ENCODE data around the gene CBR1. TPM values are rescaled to one million over a fixed set of nuclear protein-coding genes. Genes with fewer than 3 reads are reported as not detected.

CBR1 gene
- total and polyA plus RNA-seq, 2 of the 8 experiments (the other 6 are each of a cell fraction or from before 2014, with no cell fraction given): 1.8 to 207 TPM

- Histone ChIP-seq H2BK5ac (ENCODE audit: low read depth, low read length) (no peak overlapping the region), H3K18ac (ENCODE audit: extremely low read depth, low read length) (no peak overlapping the region), H2AK5ac (ENCODE audit: low read depth, low read length) (no peak overlapping the region), H2AFZ (ENCODE audit: low read length) (no peak overlapping the region), H3K9ac (replicated peaks in 1 of 4; ENCODE audit: extremely low read depth in 1 of 4, low read depth in 3 of 4, low read length in 3 of 4) (no peak overlapping the region), H4K20me1 (replicated peaks in 1 of 2; ENCODE audit: control insufficient read depth in 1 of 2, insufficient read depth in 2 of 2, low read length in 2 of 2) (no peaks in the 10 kb centered on the region), H3K23ac (ENCODE audit: insufficient read length) (no peak overlapping the region), H3K27me3 (replicated peaks in 1 of 4; ENCODE audit: control insufficient read depth in 3 of 4, extremely low read depth in 1 of 4, insufficient read depth in 3 of 4, low read length in 3 of 4) (no peaks in the 10 kb centered on the region; a peak in 1 of 7 replicates), H4K91ac (replicated peaks; ENCODE audit: insufficient read length, low read length) (no peak overlapping the region), H3K4me2 (ENCODE audit: insufficient read depth in 1 of 2, low read depth in 2 of 2, low read length in 2 of 2) (no peak overlapping the region), H3K36me3 (ENCODE audit: control insufficient read depth in 2 of 4, insufficient read depth in 4 of 4, low read length in 3 of 4) (no peaks in the 10 kb centered on the region; a peak in 1 of 8 replicates), H3K79me1 (ENCODE audit: low read depth, low read length) (no peaks in the 10 kb centered on the region), H3K4me1 (replicated peaks in 1 of 4; ENCODE audit: control insufficient read depth in 3 of 4, insufficient read depth in 4 of 4, low read length in 3 of 4) (peaks cover 0 to 6% (median 4%) of the 10 kb centered on the region in 4 experiments; a peak in 5 of 7 replicates), H3K4me3 (ENCODE audit: extremely low read depth in 1 of 4, insufficient read depth in 2 of 4, low read depth in 3 of 4, low read length in 4 of 4) (no peak overlapping the region), H2BK12ac (ENCODE audit: low read depth, low read length) (no peak overlapping the region), H3K9me3 (ENCODE audit: insufficient read depth in 2 of 2, low read depth in 1 of 2, low read length in 1 of 2) (no peaks in the 10 kb centered on the region), H3K4ac (replicated peaks; ENCODE audit: insufficient read length, low read depth, low read length) (no peak overlapping the region), H4K5ac (ENCODE audit: insufficient read length, low read depth, low read length) (no peak overlapping the region), H3K23me2 (ENCODE audit: low read depth, low read length) (no peaks in the 10 kb centered on the region), H4K8ac (ENCODE audit: extremely low read depth, insufficient read depth, low read length) (no peak overlapping the region; the same call in 1 of the 2 replicates), H3K79me2 (ENCODE audit: control insufficient read depth in 1 of 2, insufficient read depth in 2 of 2, low read length in 2 of 2) (no peaks in the 10 kb centered on the region), H2BK20ac (ENCODE audit: low read length) (no peak overlapping the region), H2BK15ac (ENCODE audit: low read length) (no peak overlapping the region), H3K56ac (replicated peaks; ENCODE audit: insufficient read length, low read depth, low read length) (no peak overlapping the region), H3K14ac (ENCODE audit: insufficient read length) (no peak overlapping the region), H3K27ac (ENCODE audit: low read depth, low read length) (no peak overlapping the region), H2BK120ac (replicated peaks; ENCODE audit: low read depth, low read length) (no peak overlapping the region)
- DNase-seq (ENCODE audit: low read depth in 1 of 2, low spot score in 2 of 2): no peak
- ChIA-PET POLR2A (ENCODE audit: partially characterized antibody) (no interaction called here), CTCF (ENCODE audit: partially characterized antibody) (interaction anchor here (0.5 to 4.1 kb wide), 5 partner anchors 8 to 737 kb away, joined by 3 to 15 read pairs (median 6); no protein-coding TSS in a partner anchor)
- FAIRE-seq: no peak
- WGBS, 2 experiments (ENCODE audit: extremely low coverage in 1 of 2, insufficient coverage in 1 of 2, insufficient read length in 1 of 2, insufficient replicate concordance in 2 of 2, low coverage in 1 of 2, low lambda C conversion rate in 2 of 2, missing lambda C conversion rate in 1 of 2): 89% methylated on average over 14 of the region's 14 CpGs; no CpG with 5 or more reads in 1 of the 2 experiments
- TF ChIP-seq ZNF274 (IDR thresholded peaks at IDR 0.05; ENCODE audit: borderline replicate concordance, extremely low read depth, low read length) (no peak), SP1 (IDR thresholded peaks at IDR 0.05; ENCODE audit: low read depth, low read length) (no peak), RFX5 (IDR thresholded peaks at IDR 0.05; ENCODE audit: borderline replicate concordance, low read depth, low read length) (no peak), SP4 (IDR thresholded peaks at IDR 0.05; ENCODE audit: low read length) (no peak), TAF1 (IDR thresholded peaks at IDR 0.05; ENCODE audit: low read depth, low read length) (no peak), KDM5A (IDR thresholded peaks at IDR 0.05; ENCODE audit: low read length) (no peak), CBX8 (IDR thresholded peaks at IDR 0.05; ENCODE audit: borderline replicate concordance, low read depth, low read length) (no peak), RAD21 (IDR thresholded peaks at IDR 0.05 in 1 of 2, conservative IDR thresholded peaks at IDR 0.05 in 1 of 2; ENCODE audit: low read depth in 2 of 2, low read length in 2 of 2) (no peak), TBP (IDR thresholded peaks at IDR 0.05; ENCODE audit: low read depth, low read length) (no peak), YY1 (IDR thresholded peaks at IDR 0.05; ENCODE audit: low read depth, low read length) (no peak), MAX (IDR thresholded peaks at IDR 0.05) (no peak), RBBP5 (IDR thresholded peaks at IDR 0.05; ENCODE audit: borderline replicate concordance, low read depth, low read length) (no peak), SAP30 (IDR thresholded peaks at IDR 0.05; ENCODE audit: insufficient read depth, insufficient replicate concordance, low read length) (no peak), TCF12 (IDR thresholded peaks at IDR 0.05; ENCODE audit: low read depth, low read length) (no peak)
Measured at GRCh38 chr21:36079010-36079649, 9.3 kb downstream of the CBR1 start.

Data from H1 (cell line).